HTERT RPE-1 (cell line): ENCODE results near the gene PRPF19.
"Not testable (repeated sequence)": the region's sequence is repeated elsewhere in the genome, so short reads cannot be mapped to it uniquely, and the experiment has no call there.

ENCODE experiments used
- in situ Hi-C: fragments of 300-500 bp; cut with MboI; formaldehyde crosslinking; loops from 4 replicates; pipeline ENCODE4 v1.14.3; 2020; ENCODE audit warnings: low sequenced_read_pairs

Gene PRPF19

GRCh38 chr11:60910281-60910687 is 3.9 kb upstream of the PRPF19 start:
- in situ Hi-C loops: no loop called here

- in situ Hi-C loops: not testable (repeated sequence)
Measured at GRCh38 chr11:60909680-60910280, 3.4 kb upstream of the PRPF19 start.

GRCh38 chr11:60908803-60909202 is 2.4 kb upstream of the PRPF19 start:
- in situ Hi-C loops: no loop called here

- in situ Hi-C loops: no loop called here
Measured at GRCh38 chr11:60905551-60906113, 753 bp downstream of the PRPF19 start.

GRCh38 chr11:60905047-60905446 is 1.3 kb downstream of the PRPF19 start:
- in situ Hi-C loops: no loop called here

GRCh38 chr11:60902625-60903024 is 3.8 kb downstream of the PRPF19 start:
- in situ Hi-C loops: no loop called here

- in situ Hi-C loops: no loop called here
Measured at GRCh38 chr11:60900673-60901404, 5.5 kb downstream of the PRPF19 start.

- in situ Hi-C loops: no loop called here
Measured at GRCh38 chr11:60899977-60900376, 6.4 kb downstream of the PRPF19 start.

- in situ Hi-C loops: no loop called here
Measured at GRCh38 chr11:60899046-60899936, 7.1 kb downstream of the PRPF19 start.

- in situ Hi-C loops: no loop called here
Measured at GRCh38 chr11:60897496-60897895, 8.9 kb downstream of the PRPF19 start.

- in situ Hi-C loops: no loop called here
Measured at GRCh38 chr11:60895687-60896086, 10.7 kb downstream of the PRPF19 start.

GRCh38 chr11:60891103-60891741 is 15.2 kb downstream of the PRPF19 start:
- in situ Hi-C loops: no loop called here

GRCh38 chr11:60890696-60891095 is 15.7 kb downstream of the PRPF19 start:
- in situ Hi-C loops: no loop called here

GRCh38 chr11:60889869-60890311 is 16.5 kb downstream of the PRPF19 start:
- in situ Hi-C loops: no loop called here

- in situ Hi-C loops: no loop called here
Measured at GRCh38 chr11:60887556-60887955, 18.8 kb downstream of the PRPF19 start.

GRCh38 chr11:60880643-60881282 is 25.6 kb downstream of the PRPF19 start:
- in situ Hi-C loops: no loop called here

GRCh38 chr11:60879971-60880588 is 26.3 kb downstream of the PRPF19 start:
- in situ Hi-C loops: no loop called here

- in situ Hi-C loops: no loop called here
Measured at GRCh38 chr11:60879104-60879503, 27.3 kb downstream of the PRPF19 start.

- in situ Hi-C loops: no loop called here
Measured at GRCh38 chr11:60878245-60879101, 27.9 kb downstream of the PRPF19 start.
